Stimulated activated naive CD8-positive, alpha-beta T cell treated with anti-CD3 and anti-CD28 coated beads, Interleukin-15, Interleukin-2, amounts not matched to agents 100 U/mL and 50 U/mL, for 24 hours (primary cell): ENCODE data around the gene ERCC8.
"Not testable (repeated sequence)": the region's sequence is repeated elsewhere in the genome, so short reads cannot be mapped to it uniquely, and the experiment has no call there.

Source experiments
- ATAC-seq: fragments of 150-1000 bp; cut with Tn5 transposase; one replicate; pipeline ENCODE4 v1.10.0; 2021
- DNase-seq: peaks from one replicate; pipeline ENCODE4 v3.0.0; 2021

The ERCC8 gene

GRCh38 chr5:60944904-60945812 lies at the start of gene ERCC8, which contains the start of gene NDUFAF2:
TSS of gene ERCC8 (minus strand) at chr5:60945070. CDS start at chr5:60945008, 62 bp downstream.
TSS of gene NDUFAF2 (plus strand) at chr5:60945205. CDS start at chr5:60945256, 51 bp downstream.
- peak; percentile 99 for ATAC-seq

DNA sequence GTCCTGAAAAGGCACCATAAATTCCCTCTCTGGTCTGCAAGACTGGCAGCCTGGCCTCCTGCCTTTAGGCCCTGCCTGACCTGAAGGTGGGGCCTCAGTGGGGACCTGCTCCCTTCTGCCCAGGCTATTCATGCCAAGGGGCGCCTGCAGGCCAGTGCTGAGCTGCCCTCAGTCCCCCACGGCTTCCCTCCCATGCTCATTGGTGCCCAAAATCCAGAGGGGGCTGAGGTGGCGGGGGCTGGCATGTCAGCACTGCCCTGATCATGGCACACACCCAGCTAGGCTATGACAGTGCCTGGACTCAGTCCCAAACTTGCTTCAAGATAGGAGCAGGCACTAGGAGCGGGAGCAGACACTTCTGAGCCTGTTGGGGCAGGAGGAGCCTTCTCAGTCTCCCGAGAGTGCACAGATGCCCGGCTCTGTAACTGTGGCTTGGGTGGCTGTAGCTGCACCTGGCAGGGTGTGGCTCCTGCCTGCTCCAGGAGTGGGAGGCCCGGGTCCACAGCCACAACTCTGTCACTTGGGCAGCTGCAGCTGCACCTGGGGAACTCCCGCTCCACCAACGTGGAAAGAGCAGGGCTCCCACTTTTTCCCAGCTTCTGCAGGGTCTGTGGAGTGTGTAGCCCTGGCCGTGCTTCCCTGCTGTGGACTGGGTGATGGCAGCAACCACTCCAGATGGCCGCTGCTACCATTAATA lies 49.2 kb upstream of the ERCC8 start:
- DNase-seq (no peak), ATAC-seq (no peak)

More at GRCh38 chr5:60944904-60945812, at the start of gene ERCC8, which contains the start of gene NDUFAF2:
- DNase-seq = peak; percentile 85

DNA sequence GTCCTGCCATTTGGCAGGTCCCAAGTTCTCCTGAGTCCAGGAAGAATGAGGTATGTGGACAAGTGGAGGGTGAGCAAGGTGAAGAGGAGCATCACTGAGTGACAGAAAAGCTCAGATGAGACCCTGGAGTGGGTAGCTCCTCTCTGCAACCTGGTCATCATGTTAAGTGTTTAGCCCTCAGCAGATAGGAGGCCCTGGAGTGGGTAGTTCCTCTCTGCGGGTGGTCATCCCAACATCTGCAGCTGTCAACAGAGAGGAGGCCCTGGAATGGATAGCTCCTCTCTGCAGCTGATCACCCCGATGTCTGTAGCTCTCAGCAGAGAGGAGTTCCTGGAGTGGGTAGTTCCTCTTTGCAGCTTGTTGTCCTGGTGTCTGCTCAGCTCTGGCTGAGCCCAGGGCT lies 48.6 kb upstream of the ERCC8 start:
- ATAC-seq (no peak), DNase-seq (no peak)

- no peak for DNase-seq
- ATAC-seq = no peak
Observed at GRCh38 chr5:60992871-60993270, 48.0 kb upstream of the ERCC8 start.

- DNase-seq (no peak), ATAC-seq (no peak)
Observed at GRCh38 chr5:60989790-60990189, 44.9 kb upstream of the ERCC8 start.

DNA sequence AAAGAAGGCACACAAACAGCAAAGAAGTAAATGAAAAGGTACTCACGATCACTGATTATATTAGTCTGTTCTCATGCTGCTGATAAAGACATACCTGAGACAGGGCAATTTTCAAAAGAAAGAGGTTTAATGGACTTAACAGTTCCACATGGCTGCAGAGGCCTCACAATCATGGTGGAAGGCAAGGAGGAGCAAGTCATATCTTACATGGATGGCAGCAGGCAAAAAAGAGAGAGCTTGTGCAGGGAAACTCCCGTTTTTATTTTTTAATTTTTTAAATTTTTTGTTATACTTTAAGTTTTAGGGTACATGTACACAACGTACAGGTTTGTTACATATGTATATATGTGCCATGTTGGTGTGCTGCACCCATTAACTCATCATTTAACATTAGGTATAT lies 37.3 kb upstream of the ERCC8 start:
- not testable (repeated sequence) for DNase-seq, ATAC-seq

DNA sequence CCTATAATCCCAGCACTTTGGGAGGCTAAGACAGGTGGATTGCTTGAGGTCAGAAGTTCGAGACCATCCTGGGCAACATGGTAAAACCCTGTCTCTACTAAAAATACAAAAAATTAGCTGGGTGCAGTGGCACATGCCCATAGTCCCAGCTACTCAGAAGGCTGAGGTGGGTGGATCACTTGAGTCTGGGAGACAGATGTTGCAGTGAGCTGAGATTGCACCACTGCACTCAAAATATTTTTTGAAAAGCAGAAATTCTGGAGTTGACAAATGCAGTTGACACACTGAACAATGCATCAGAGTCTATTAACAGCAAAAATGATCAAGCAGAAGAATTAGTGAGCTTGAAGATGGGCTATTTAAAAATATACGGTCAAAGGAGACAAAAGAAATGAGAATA lies 35.6 kb upstream of the ERCC8 start:
- no peak for DNase-seq
- ATAC-seq = no peak

DNA sequence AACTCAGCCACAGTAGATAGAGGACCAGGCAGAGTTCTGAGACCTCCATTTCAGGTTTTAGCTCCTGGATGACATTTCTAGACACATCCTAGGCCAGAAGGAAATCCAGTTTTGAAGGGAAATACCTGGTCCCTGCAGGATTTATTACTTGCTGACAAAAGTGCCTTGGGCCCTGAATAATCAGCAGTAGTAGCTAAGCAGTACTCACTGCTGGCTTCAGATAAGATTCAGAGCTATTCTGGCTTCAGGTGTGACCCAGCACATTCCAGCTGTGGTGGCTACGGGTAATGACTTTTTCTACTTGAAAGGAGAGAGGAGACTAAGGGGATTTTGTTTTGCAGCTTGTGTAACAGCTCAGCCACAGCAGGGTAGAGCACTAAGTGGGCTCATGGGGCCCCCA lies 34.1 kb upstream of the ERCC8 start:
- ATAC-seq = no peak
- no peak for DNase-seq

DNA sequence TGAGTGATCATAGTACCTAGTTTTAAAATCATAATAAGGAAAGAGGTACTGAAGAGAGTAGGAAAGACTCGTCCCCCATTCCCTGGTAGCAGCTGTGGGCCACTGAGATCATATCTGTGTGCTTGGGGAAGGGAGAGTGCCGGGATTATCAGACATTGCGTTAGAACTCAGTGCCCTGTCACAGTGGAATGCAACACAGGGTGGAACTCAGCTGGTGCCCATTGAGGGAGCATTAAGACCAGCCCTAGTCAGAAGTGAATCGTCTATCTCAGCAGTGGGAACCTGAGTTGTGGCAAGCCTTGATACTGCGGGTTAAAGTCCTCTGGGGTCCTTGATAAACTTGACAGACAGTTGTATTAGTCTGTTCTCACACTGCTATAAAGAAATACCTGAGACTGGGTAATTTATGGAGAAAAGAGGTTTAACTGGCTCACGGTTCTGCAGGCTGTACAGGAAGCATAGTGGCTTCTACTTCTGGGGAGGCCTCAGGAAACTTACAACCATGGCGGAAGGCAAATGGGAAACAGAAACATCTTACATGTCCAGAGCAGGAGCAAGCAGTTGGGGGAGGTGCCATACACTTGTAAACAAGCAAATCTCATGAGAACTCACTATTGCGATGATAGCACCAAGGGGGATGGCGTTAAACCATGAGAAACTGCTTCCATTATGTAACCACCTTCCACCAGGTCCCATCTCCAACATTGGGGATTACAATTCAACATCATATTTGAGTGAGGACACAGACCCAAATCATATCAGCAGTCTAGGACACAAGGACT lies 33.3 kb upstream of the ERCC8 start:
- DNase-seq (no peak), ATAC-seq (no peak)

DNA sequence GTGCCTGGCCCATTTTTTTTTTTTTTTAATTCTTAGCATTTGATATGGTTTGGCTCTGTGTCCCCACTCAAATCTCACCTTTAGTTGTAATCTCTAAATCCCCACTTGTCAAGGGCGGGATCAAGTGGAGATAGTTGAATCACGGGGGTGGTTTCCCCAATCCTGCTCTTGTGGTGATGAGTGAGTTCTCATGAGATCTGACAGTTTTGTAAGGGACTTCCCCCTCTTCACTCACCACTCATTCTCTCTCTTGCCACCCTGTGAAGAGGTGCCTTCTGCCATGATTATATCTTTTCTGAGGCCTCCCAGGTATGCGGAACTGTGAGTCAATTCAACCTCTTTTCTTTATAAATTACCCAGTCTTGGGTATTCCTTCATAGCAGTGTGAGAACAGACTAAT lies 27.4 kb upstream of the ERCC8 start:
- DNase-seq (peak; percentile 38), ATAC-seq (peak; percentile 99)

DNA sequence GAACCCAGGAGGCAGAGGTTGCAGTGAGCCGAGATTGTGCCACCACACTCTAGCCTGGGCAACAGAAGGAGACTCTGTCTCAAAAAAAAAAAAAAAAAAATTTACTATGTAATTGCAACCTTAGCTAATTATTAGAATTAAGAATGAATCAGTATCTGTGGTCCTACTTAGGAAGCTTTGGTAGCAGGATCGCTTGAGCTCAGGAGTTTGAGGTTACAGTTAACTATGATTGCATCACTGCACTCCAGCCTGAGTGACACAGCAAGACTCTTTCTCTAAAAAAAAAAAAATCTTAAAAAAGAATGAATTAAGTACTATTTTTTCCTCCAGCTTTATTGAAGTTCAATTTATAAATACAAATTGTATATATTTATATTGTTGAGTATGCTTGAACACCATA lies 16.8 kb upstream of the ERCC8 start:
- DNase-seq = no peak
- ATAC-seq = no peak

DNA sequence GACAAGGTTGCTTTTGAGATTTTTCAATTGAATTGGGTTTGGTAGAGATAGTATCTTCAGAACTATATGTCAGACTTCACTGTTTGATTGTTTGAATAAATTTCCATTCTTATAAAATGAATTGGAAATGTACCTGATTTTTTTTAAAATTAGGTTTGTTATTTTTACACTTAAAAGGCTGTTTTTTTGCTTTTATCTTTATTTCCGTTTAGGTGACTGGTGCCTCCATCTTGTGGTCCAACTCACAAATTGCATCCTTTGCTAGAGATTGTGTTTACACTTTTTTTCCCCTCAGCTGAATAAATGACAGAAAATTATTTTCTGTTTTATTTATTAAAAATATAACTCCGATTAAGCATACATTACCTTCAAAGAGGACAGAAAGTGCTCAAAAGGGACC lies 15.7 kb upstream of the ERCC8 start:
- ATAC-seq (no peak), DNase-seq (no peak)

DNA sequence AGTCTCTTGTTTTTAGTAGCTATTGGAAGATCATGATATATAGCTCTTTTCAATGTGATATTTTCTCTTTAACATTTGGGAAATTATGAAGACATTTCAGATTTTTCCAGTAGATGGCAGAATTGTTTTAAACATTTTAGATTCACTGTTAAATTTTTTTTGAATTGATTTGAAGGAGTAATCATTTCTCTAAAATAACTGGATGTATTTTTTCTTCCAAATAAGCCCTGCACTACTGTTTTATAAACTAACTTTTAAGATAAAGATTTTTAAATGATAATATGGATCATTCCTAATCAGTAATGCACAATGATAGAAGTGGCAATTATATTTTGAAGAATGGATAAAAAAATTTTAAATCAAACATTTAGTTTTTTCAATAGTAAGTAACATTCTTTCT lies 14.3 kb upstream of the ERCC8 start:
- DNase-seq = no peak
- ATAC-seq = no peak

DNA sequence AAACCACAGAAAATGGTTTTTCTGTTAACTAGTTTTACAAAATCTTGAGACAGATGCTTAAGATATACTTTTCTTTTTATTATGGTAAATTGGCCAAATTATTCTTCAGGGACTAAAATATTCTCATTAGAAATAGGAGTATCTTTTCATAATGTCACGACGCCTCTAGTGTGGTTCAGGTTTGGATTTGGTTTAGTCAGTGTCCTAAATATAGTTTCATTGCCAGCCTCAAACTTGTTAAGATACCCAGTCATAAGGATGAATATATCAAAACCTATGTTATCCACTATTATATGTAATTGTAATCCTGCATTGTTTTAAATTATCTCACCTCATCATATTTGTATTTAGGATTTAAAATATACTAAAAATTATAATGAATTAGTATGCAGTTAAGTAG lies 13.8 kb upstream of the ERCC8 start:
- no peak for DNase-seq
- ATAC-seq = no peak

GRCh38 chr5:60958088-60958487 lies 13.2 kb upstream of the ERCC8 start:
- ATAC-seq = no peak
- no peak for DNase-seq

DNA sequence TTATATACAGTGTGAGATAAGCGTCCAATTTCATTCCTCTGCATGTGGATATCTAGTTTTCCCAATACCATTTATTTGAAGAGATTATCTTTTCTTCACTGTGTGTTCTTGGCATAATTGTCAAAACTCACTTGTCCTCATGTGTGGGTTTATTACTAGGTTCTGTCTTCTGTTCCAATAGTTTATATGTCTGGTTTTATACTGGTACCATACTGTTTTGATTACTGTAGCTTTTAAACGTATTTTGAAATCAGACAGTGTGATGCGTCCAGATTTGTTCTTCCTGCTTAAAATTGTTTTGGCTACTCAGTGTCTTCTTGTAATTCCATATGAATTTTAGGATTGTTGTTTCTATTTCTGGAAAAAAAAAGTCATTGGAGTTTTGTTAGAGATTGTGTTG lies 10.4 kb upstream of the ERCC8 start:
- DNase-seq = no peak
- no peak for ATAC-seq

GRCh38 chr5:60948738-60949137 lies 3.9 kb upstream of the ERCC8 start:
- ATAC-seq = no peak
- DNase-seq = no peak

- DNase-seq (peak; percentile 23), ATAC-seq (peak; percentile 14)
Observed at GRCh38 chr5:60945813-60946187, 930 bp upstream of the ERCC8 start.

- ATAC-seq = no peak
- DNase-seq = no peak
Observed at GRCh38 chr5:60943624-60944023, 1.2 kb downstream of the ERCC8 start.

DNA sequence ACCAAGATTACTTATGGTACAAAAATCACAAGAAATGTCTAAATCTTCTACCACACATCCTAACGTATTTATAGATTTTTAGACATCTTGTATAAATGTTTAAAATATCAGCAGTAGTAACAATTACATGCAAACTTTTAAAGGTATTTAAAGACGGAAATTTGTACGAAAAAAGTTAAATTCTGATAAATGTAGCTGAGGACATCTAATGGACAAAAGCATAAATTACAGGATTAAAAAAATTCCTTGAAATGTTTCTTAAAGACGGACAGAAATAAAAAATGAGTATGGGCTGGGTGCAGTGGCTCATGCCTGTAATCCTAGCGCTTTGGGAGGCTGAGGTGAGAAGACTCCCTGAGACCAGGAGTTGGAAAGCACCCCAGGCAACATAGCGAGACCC lies 15.8 kb downstream of the ERCC8 start:
- no peak for DNase-seq
- no peak for ATAC-seq

- no peak for DNase-seq
- ATAC-seq = no peak
Observed at GRCh38 chr5:60927450-60927849, 17.4 kb downstream of the ERCC8 start.

- no peak for DNase-seq
- ATAC-seq = no peak
Observed at GRCh38 chr5:60918466-60918865, 26.4 kb downstream of the ERCC8 start.

DNA sequence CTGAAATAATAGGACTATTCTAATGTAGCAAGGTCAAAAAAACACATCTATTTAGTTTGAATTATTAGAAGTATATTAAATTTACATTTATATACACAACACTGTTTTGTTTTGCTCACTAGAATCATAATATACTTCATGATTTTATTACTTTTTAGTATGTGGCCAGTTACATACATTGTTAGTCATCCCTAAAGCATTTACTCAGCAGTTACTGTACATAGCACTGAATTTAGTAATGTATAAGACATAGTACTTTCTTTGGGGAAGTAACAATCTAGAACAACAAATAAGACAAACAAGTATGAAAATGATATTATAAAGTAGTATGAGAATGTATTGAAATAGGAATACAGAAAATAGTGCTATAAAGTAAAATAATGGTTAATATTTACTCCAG lies 28.2 kb downstream of the ERCC8 start:
- no peak for ATAC-seq
- DNase-seq = no peak
